ENCODE measurements around the gene UBR4.

The UBR4 gene

DNA sequence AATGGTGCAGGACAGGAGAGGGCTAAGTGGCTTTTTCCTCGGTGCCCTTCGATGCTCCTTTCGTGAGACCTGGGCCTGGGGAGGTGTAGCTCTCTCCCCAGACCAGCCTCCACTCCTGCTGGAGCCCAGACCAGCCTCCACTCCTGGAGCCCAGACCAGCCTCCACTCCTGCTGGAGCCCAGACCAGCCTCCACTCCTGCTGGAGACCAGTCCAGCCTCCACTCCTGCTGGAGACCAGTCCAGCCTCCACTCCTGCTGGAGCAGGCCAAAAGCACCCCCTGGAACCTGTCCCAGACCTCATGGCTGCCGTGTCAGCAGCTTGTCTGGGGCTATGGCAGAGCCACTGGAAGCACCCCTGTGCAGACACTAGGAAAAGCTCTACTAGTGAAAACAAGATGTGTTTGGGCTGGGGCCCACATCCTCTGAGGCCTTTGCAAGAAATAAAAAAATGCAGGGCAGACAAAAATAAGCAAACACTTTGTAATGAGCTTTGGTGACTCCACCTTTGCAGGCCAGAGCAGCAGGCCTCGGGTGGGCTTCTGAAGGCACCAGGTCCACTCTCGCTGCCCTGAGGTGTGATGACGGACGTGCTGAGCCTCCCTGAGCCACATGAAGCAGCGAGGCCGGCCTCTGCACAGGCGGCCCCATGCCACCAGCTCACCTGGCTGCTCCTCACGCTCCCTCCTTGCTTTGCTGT, 137.6 kb downstream of the UBR4 start:
- no peak for DNase-seq (ENCODE audit: low read depth)

- DNase-seq (ENCODE audit: low read depth): no peak
These were observed 138.3 kb downstream of the UBR4 start for GRCh38 chr1:19071674-19072281.

- DNase-seq (ENCODE audit: low read depth): no peak
These were observed 139.0 kb downstream of the UBR4 start for GRCh38 chr1:19070891-19071621.

DNA sequence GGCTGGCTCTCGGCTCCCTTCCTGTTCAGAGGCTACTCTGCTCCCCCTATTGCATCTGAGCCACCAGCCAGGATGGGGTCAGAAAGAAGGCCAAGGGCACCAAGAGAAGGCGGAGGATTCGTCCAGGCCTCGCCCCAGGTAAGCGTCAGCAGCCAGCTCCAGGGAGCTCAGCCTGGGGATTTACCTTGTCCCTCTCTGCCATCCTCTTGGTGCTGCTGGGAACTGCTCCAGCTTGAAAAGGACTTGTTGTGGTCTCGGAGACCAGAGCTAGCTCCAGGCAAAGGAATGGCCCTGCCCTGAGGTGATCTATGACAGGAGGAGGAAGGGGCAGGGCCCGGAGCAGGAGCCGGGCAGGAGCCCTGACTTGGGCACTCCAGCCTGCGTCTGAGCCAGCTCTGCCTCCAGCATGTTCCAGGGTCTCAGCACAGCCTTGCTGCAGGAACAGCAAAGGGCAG, 139.8 kb downstream of the UBR4 start:
- DNase-seq (ENCODE audit: low read depth): no peak

- no peak for DNase-seq (ENCODE audit: low read depth)
These were observed 141.3 kb downstream of the UBR4 start for GRCh38 chr1:19068639-19069276.

DNA sequence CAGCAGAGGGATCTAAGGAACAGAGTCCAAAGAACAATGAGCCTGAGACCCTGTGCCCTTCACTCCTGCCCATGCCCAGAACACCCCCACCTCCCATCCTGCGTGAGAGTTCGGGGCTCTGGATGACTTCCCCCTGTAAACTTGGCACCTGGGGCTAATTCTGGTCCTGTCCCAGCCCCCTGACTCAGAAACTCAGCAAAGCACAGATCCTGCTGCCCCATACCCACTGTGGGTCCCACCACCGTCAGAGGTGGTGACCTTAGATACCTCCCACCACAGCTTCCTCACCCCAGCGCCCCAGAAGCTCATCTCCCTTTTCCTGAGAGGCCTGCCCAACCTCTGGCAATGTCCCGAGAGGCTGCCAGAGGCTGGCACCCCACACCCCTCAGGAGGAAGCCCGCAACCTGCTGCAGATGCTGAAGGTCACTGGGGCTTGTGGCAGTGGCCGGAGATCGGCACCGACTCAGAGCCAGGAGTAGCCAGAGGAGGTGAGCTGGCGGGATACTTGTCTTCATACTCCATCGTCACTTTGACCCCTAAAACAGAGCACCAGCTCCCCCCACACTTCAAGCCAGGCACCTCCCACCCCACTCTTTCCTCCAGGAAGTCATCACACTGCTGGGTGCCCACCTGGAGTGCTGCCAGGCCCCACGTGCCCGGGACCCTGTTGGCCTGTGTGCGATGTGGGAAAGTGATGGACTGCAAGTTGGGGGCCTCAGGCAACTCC, 142.0 kb downstream of the UBR4 start:
- DNase-seq (ENCODE audit: low read depth): no peak

DNA sequence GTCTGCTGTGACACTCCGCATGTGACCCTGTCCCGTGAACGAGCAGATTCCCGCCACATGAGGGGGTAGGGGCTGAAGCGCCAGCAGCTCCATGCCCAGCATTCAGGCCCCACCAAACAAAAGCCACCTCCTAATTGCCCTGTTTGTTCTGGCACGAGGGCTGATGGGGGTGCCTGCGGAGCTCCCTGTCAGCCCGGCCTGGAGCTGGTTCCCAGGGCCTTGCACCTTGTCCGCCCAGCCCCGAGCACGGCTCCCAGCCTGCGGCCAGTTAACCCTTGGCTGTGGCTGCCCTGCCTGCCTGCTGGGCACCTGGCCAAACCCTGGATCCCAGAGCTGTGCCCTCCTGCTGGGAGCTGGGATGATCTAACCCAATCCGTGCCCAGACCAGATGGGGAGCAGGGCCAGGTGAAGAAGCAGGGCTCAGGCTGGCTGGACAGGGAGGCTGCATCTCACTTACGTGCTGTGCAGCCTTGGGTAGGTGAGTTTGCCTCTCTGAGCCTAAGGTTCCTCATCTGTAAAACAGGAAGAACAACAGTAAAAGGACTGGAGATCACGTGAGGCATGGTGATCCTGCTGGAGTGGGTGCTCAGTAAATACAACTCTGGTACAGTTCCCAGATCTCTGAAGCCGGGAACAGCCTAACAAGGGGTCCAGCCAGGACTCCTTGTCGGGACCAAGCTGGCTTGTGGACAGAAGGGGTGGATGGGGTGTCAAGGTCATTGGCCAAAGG, 142.7 kb downstream of the UBR4 start:
- no peak for DNase-seq (ENCODE audit: low read depth)

- no peak for DNase-seq (ENCODE audit: low read depth)
These were observed 143.2 kb downstream of the UBR4 start for GRCh38 chr1:19066874-19067181.

GRCh38 chr1:19066248-19066873, 143.7 kb downstream of the UBR4 start:
- DNase-seq (ENCODE audit: low read depth): no peak

- no peak for DNase-seq (ENCODE audit: low read depth)
These were observed 144.4 kb downstream of the UBR4 start for GRCh38 chr1:19065526-19066247.

GRCh38 chr1:19064906-19065450, 145.1 kb downstream of the UBR4 start:
- no peak for DNase-seq (ENCODE audit: low read depth)

- DNase-seq (ENCODE audit: low read depth): no peak
These were observed 146.9 kb downstream of the UBR4 start for GRCh38 chr1:19063122-19063521.

GRCh38 chr1:19062258-19063029, 147.6 kb downstream of the UBR4 start:
- DNase-seq (ENCODE audit: low read depth): no peak

DNA sequence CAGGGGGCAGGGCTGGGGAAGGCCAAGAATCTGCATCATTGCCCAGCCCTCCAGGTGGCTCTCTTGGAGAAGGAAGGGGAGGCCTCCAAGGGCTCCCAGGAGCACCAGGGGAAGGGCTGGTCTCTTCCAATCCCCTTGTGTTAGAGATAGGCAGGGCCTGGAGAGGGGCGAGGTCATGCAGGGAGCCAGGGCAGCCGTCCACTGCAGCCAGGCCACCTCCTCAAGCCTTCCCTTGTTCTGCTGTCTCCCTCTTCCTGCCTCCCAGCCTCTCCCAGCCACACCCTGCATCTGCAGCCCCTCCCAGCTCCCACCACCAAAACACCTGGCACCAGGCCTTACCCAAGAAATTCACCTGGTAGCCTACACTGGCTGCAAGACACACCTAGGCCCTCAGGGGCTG, 148.3 kb downstream of the UBR4 start:
- no peak for DNase-seq (ENCODE audit: low read depth)

DNA sequence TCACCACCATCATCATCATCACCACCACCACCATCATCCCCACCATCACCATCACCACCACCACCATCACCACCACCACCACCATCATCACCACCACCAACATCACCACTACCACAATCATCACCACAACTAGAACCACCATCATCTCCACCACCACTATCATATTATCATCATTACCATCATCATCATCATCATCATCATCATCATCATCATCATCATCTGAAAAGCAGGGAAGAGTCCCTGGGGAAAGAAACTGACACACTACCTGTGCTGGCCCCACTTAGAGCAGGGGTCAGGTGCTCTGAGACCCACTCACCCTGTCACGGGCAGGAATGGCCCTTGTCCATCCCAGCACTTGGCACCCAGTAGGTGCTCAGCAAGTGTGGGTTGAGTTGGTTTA, 148.7 kb downstream of the UBR4 start:
- DNase-seq (ENCODE audit: low read depth): no peak

GRCh38 chr1:19059773-19060172, 150.3 kb downstream of the UBR4 start:
- no peak for DNase-seq (ENCODE audit: low read depth)

GRCh38 chr1:19058476-19058797, 151.6 kb downstream of the UBR4 start:
- DNase-seq (ENCODE audit: low read depth): no peak

DNA sequence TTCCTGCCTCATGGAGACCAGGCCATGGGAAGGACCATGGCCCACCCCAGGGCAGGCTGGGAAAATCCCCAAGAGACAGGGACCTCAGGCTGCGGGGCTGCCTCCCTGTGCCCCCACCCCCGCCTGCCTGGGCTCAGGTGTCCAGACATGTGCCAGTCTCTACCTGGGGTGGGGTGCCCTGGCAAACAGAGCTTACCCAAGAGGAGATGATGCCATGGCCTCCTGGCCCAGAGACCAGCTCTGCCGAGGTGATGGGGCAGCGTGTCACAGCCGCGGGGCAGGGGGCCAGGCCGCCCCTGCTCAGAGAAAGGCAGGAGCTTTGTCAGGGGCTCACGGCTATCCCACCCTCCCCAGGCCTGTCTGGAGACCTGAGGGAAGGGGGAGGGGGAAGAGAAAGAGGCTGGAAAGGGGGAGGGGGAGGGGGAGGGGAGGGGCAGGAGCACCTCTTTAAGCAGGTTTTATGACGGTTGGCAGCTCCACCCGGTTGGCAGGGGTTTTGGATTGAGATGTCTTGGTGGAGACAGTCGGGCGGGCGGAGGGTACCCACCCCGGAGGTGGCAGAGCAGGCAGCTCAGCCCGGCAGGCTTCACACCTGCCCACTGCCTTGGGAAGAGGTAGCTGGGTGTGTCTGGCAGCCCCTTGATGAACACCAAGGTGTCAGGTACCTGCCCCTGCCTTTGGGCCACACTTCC, 152.1 kb downstream of the UBR4 start:
- no peak for DNase-seq (ENCODE audit: low read depth)
